NT2/D1 (cell line): ENCODE data around the gene USP1.

ENCODE experiments used
- DNase-seq: peaks from one replicate; pipeline ENCODE4 v3.0.0-alpha.2; 2011; ENCODE audit warnings: low read depth, low spot score
- H3K27me3 ChIP-seq: 2 replicates; pipeline ENCODE4 v1.6.0; 2011; ENCODE audit warnings: mild to moderate bottlenecking; ENCODE audit not compliant: insufficient read length, insufficient read depth
- H3K36me3 ChIP-seq: 2 replicates; pipeline ENCODE4 v1.6.1; 2011; ENCODE audit warnings: mild to moderate bottlenecking, low read length, mixed read lengths; ENCODE audit not compliant: insufficient read depth, insufficient read length
- H3K4me1 ChIP-seq: 2 replicates; pipeline ENCODE4 v1.5.1; 2011; ENCODE audit not compliant: insufficient read depth, insufficient read length
- H3K4me3 ChIP-seq: 2 replicates; pipeline ENCODE4 v1.5.1; 2011; ENCODE audit warnings: low read depth; ENCODE audit not compliant: insufficient read length
- H3K9ac ChIP-seq: 2 replicates; pipeline ENCODE4 v1.6.0; 2011; ENCODE audit warnings: low read depth; ENCODE audit not compliant: insufficient read length
- H3K9me3 ChIP-seq: 2 replicates; pipeline ENCODE4 v1.5.1; 2011; ENCODE audit warnings: mild to moderate bottlenecking, low read length; ENCODE audit not compliant: insufficient read depth
- SUZ12 ChIP-seq: IDR thresholded peaks from 2 replicates; pipeline ENCODE4 v1.6.1; 2011; ENCODE audit not compliant: insufficient read length, insufficient read depth; ENCODE audit errors: extremely low read depth
- YY1 ChIP-seq: IDR thresholded peaks from 2 replicates; pipeline ENCODE4 v1.6.1; 2011; ENCODE audit not compliant: insufficient read length, insufficient read depth
- ZNF274 ChIP-seq: IDR thresholded peaks from 2 replicates; pipeline ENCODE4 v1.6.1; 2011; ENCODE audit warnings: mild to moderate bottlenecking, low read depth, low read length

The USP1 gene, protein sequence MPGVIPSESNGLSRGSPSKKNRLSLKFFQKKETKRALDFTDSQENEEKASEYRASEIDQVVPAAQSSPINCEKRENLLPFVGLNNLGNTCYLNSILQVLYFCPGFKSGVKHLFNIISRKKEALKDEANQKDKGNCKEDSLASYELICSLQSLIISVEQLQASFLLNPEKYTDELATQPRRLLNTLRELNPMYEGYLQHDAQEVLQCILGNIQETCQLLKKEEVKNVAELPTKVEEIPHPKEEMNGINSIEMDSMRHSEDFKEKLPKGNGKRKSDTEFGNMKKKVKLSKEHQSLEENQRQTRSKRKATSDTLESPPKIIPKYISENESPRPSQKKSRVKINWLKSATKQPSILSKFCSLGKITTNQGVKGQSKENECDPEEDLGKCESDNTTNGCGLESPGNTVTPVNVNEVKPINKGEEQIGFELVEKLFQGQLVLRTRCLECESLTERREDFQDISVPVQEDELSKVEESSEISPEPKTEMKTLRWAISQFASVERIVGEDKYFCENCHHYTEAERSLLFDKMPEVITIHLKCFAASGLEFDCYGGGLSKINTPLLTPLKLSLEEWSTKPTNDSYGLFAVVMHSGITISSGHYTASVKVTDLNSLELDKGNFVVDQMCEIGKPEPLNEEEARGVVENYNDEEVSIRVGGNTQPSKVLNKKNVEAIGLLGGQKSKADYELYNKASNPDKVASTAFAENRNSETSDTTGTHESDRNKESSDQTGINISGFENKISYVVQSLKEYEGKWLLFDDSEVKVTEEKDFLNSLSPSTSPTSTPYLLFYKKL

DNA sequence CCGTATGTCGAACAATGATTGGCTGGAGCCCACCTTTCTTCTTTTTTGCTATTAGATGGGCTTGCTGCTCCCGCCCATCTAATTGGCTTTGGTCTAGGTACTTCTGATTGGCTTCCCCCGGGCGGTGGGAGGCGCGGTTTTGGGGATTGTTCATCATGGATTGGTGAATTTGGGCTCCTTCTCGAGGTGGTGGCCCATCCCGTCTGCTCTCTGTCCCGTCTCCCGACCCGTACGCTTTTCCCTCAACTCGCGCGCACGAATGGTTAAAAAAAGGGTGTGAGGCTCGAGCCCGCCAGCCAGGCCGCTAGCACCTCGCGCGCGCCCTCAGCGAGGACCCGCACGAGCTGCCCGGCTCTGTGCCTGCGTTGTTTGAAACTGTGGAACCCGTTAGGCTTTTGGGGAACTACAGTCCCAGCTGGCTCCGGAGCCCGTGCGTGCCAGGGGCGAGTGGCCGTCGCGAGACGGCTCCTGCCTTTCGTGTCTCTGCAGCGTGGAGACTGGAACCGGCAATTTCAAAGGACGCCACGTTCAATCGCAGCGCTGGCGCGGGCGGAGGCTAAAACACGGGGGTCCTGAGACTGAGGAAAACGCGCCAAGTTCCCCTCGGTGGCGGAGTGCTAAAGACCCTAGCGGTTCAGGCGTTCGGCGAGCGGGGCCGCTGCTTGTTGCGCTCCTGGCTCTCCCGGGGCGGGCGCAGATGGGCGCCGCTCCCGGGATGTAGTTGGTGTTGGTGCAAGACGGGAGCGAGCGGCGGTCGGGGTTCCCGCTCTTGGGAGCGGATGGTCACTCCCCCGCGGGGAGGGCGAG lies at the start of gene USP1:
USP1 (plus strand) TSS at position 584 of the 807 bp plus-strand sequence. CDS start 2,819 bp downstream, outside the sequence.
- peaks cover 14% of the 10 kb centered on the region for H3K36me3 ChIP-seq
- TF ChIP-seq ZNF274 (no peak), YY1 (no peak), SUZ12 (no peak)
- peak; percentile 100 for DNase-seq

DNA sequence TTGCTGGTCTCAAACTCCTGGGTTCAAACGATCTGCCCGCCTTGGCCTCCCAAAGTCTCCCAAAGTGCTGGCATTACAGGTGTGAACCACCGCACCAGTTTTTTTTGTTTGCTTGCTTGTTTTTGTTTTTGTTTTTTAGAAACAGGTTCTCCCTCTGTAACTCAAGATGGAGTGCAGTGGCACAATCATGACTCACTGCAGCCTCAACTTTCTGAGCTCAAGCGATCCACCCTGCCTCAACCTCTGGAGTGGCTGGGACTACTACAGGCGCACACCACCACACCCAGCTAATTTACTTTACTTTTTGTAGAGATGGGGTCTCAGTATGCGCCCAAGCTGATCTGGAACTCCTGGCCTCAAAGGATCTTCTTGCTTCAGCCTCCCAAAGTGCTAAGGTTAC lies 47.3 kb upstream of the USP1 start:
- no peaks in the 10 kb centered on the region for H3K9me3 ChIP-seq
- TF ChIP-seq SUZ12, result no peak
- no peak for TF ChIP-seq ZNF274
- TF ChIP-seq YY1, result no peak
- H3K4me3 ChIP-seq, result no peak overlapping the region

More for the DNA sequence above, at the start of gene USP1:
- H3K4me1 ChIP-seq, result no peaks in the 10 kb centered on the region
- no peaks in the 10 kb centered on the region for H3K9me3 ChIP-seq
- H3K27me3 ChIP-seq, result no peaks in the 10 kb centered on the region
- peak within 1 kb of the TSS; percentile 93 for H3K4me3 ChIP-seq
- peak within 1 kb of the TSS; percentile 100 for H3K9ac ChIP-seq

DNA sequence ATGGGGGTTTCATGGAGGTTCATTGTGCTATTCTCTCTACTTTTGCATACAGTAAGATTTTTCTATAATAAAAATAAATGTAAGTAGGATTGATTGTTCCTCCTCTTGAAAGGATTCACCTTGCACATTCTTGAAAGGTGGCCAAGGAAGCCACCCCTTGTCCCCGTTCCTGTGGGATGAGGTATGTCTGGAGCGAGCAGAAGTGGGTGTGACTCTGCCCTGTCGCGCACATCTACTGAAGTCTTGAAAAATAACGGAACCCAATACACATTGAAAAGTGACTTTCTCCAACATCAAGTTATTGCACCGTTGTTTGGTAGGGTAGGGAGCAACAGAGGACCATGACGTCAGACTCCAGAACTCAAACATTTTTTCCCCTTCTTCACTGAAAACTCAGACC lies 46.8 kb upstream of the USP1 start:
- H3K4me3 ChIP-seq, result no peak overlapping the region
- no peaks in the 10 kb centered on the region for H3K4me1 ChIP-seq
- DNase-seq, result no peak
- TF ChIP-seq ZNF274 (no peak), YY1 (no peak), SUZ12 (no peak)
- no peaks in the 10 kb centered on the region for H3K9me3 ChIP-seq
- no peak overlapping the region for H3K9ac ChIP-seq
- no peaks in the 10 kb centered on the region for H3K27me3 ChIP-seq
- H3K36me3 ChIP-seq, result no peaks in the 10 kb centered on the region

More for the DNA sequence above, 47.3 kb upstream of the USP1 start:
- Histone ChIP-seq H3K27me3 (no peaks in the 10 kb centered on the region), H3K9ac (no peak overlapping the region), H3K4me1 (no peaks in the 10 kb centered on the region), H3K36me3 (no peaks in the 10 kb centered on the region)
- no peak for DNase-seq

DNA sequence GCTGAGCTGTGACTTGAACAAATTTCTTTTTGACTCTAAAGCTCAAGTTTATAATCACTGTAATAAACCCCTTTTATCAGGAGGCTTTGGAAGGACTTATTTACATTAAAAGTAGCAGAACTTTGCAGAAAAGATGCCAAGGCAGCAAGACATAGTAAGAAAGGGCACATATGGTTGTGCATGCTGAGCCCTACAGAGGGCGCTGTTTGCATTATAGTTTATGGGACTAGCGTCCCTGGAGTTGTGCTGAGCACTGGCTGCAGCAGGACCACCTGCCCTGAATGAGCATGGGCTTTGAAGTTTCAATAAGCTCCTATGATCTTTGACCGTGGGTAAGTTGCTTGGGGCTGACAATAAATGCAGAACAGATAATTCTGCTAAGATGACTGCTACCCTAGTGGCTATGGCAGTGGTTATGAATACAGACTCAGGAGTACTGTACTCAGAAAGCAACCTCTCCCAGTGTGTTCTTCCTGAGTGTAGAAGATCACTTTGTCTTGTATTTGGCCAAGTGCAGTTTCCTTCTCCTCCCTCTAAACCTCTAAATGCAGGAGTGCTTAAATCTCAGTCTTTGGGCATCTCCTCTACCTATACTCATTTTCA lies 45.4 kb upstream of the USP1 start:
- no peak overlapping the region for H3K9ac ChIP-seq
- no peaks in the 10 kb centered on the region for H3K36me3 ChIP-seq
- no peaks in the 10 kb centered on the region for H3K4me1 ChIP-seq
- H3K9me3 ChIP-seq, result no peaks in the 10 kb centered on the region
- H3K27me3 ChIP-seq, result no peaks in the 10 kb centered on the region
- peak; percentile 52 for DNase-seq
- no peak overlapping the region for H3K4me3 ChIP-seq
- TF ChIP-seq ZNF274 (no peak), SUZ12 (no peak), YY1 (no peak)

DNA sequence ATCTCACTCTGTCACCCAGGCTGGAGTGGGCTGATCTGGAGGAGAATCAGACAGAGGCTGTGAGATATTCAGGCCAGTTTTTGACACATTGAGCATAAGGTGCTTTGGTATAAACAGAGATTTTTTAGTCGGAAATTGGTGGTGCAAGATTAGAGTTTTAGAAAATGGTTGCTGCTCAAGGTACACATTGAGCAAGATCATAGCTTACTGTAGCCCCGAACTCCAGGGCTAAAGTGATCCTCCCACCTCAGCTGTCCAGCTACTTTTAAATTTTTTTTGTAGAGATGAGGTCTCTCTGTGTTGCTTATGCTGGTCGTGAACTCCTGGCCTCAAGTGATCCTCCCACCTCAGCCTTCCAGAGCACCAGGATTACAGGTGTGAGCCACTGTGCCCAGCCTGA lies 43.9 kb upstream of the USP1 start:
- DNase-seq, result no peak
- Histone ChIP-seq H3K4me3 (no peak overlapping the region), H3K9ac (no peak overlapping the region), H3K27me3 (no peaks in the 10 kb centered on the region), H3K9me3 (no peaks in the 10 kb centered on the region), H3K36me3 (no peaks in the 10 kb centered on the region), H3K4me1 (no peaks in the 10 kb centered on the region)
- TF ChIP-seq YY1, result no peak
- no peak for TF ChIP-seq SUZ12

DNA sequence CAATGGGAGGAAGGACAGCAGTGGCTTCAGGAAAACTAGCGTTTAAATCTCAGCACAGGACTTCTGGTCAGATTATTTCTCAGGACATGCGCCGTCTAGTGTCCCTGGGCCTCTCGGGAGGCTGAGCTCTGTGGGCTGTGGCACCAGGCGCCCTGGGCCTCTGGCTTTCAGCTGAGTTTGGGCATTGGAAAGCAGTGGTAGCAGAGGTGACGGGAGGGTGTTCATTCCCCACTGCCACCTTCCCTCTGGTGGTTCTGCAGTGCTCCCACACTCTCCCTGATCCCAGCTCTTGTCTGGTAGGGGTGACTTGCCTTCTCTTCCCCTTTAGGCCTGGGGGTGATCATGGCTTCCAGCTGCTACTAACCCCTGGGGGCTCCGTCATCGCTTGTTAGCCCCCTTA lies 42.2 kb upstream of the USP1 start:
- no peaks in the 10 kb centered on the region for H3K9me3 ChIP-seq
- no peak for DNase-seq
- no peaks in the 10 kb centered on the region for H3K36me3 ChIP-seq
- no peak overlapping the region for H3K9ac ChIP-seq
- TF ChIP-seq YY1 (no peak), ZNF274 (no peak), SUZ12 (no peak)
- no peaks in the 10 kb centered on the region for H3K27me3 ChIP-seq
- no peak overlapping the region for H3K4me3 ChIP-seq
- no peaks in the 10 kb centered on the region for H3K4me1 ChIP-seq
